Lower leg skin (tissue), 4 donors: ENCODE results near the gene PIM2. TPM values are rescaled to one million over a fixed set of nuclear protein-coding genes. Genes with fewer than 3 reads are reported as not detected.
A peak's percentile ranks its signal among the peaks of the same experiment; 100 is the strongest.

Source experiments
- DNase-seq, 2 donors: peaks; one replicate each; pipeline ENCODE4 v3.0.0-alpha.2; 2019; ENCODE audit warnings: low spot score in 2 of 2
- H3K4me3 ChIP-seq: fragments of 200-600 bp; sonication (generic); 2 replicates; pipeline ENCODE4 v1.5.1; 2017; ENCODE audit warnings: mild to moderate bottlenecking, low read depth; ENCODE audit not compliant: poor library complexity, severe bottlenecking
- POLR2A ChIP-seq, 2 donors: fragments of 450-650 bp; IDR thresholded peaks; one replicate each; pipeline ENCODE4 v1.6.1; 2016 to 2017; ENCODE audit warnings: antibody characterized with exemption in 2 of 2, mild to moderate bottlenecking in 1 of 2, moderate library complexity in 1 of 2
- WGBS, 2 donors: methylation state at CpG; one replicate each; pipeline ENCODE4 v1.1.5; 2018; 5-methylcytosine and 5-hydroxymethylcytosine counted together
- intact Hi-C: fragments of 100-400 bp; cut with DNase I; formaldehyde crosslinking; loops from one replicate; pipeline ENCODE4 v1.15.0; 2023; ENCODE audit warnings: low total_unique reads
- total RNA-seq, 4 donors: library from RNA; depleted of rRNA; stranded (reverse); fragments of >200 nt; gene quantifications; one replicate each; pipeline ENCODE4 v1.1.0, GENCODE V29; 2016
- TF ChIP-seq, protein P1 (sequence below), 3 donors: fragments of 450-650 bp; IDR thresholded peaks; one replicate each; pipeline ENCODE4 v1.5.1; 2016; ENCODE audit warnings: antibody characterized with exemption in 3 of 3, mild to moderate bottlenecking in 3 of 3, moderate library complexity in 2 of 3

The PIM2 gene
- total RNA-seq, 4 donors from 2014 or later, result 5.2 to 10.3 (median 8.3) TPM

GRCh38 chrX:48902135-48902534 is 16.7 kb downstream of the PIM2 start:
- no peak for TF ChIP-seq POLR2A (IDR thresholded peaks at IDR 0.05)
- TF ChIP-seq, protein P1, sequence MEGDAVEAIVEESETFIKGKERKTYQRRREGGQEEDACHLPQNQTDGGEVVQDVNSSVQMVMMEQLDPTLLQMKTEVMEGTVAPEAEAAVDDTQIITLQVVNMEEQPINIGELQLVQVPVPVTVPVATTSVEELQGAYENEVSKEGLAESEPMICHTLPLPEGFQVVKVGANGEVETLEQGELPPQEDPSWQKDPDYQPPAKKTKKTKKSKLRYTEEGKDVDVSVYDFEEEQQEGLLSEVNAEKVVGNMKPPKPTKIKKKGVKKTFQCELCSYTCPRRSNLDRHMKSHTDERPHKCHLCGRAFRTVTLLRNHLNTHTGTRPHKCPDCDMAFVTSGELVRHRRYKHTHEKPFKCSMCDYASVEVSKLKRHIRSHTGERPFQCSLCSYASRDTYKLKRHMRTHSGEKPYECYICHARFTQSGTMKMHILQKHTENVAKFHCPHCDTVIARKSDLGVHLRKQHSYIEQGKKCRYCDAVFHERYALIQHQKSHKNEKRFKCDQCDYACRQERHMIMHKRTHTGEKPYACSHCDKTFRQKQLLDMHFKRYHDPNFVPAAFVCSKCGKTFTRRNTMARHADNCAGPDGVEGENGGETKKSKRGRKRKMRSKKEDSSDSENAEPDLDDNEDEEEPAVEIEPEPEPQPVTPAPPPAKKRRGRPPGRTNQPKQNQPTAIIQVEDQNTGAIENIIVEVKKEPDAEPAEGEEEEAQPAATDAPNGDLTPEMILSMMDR (IDR thresholded peaks at IDR 0.05), result no peak
- no peak overlapping the region for H3K4me3 ChIP-seq
- intact Hi-C loops, result no loop called here
- 89 to 93% methylated on average over 20 of the region's 20 CpGs for WGBS, 2 donors
- DNase-seq, result no peak

- no peak for DNase-seq
- intact Hi-C loops, result no loop called here
- H3K4me3 ChIP-seq, result no peak overlapping the region
- WGBS, 2 donors, result 84 to 93% methylated on average over 6 to 7 of the region's 7 CpGs
- TF ChIP-seq, protein P1 (IDR thresholded peaks at IDR 0.05), result no peak
- TF ChIP-seq POLR2A (IDR thresholded peaks at IDR 0.05), result no peak
These were observed 17.8 kb downstream of the PIM2 start for GRCh38 chrX:48901069-48901468.

DNA sequence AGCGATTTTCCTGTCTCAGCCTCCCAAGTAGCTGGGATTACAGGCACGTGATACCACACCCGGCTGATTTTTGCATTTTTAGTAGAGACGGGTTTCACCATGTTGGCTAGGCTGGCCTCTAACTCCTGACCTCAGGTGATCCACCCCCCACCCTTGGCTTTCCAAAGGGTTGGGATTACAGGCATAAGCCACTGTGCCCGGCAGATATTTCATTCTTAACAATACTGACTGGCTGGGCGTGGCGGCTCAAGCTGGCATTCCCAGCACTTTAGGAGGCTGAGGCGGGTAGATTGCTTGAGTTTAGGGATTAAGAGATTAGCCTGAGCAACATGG is 19.8 kb downstream of the PIM2 start:
- intact Hi-C loops, result no loop called here
- WGBS, 2 donors, result 44 to 72% methylated on average over 8 of the region's 8 CpGs
- DNase-seq, result no peak
- H3K4me3 ChIP-seq, result no peak overlapping the region
- TF ChIP-seq POLR2A (IDR thresholded peaks at IDR 0.05), result no peak
- TF ChIP-seq, protein P1 (IDR thresholded peaks at IDR 0.05), result no peak

GRCh38 chrX:48897625-48898306 is 21.1 kb downstream of the PIM2 start, which contains the start of the genes PQBP1 and TIMM17B:
Gene PQBP1, plus strand, starts transcription at chrX:48897930. Its CDS starts 580 bp downstream, at chrX:48898510.
Gene TIMM17B, minus strand, starts transcription at chrX:48897768. Its CDS starts 19 bp downstream, at chrX:48897749.
- DNase-seq, result peak; percentile 91 to 97
- 0 to 42% methylated on average over 30 to 35 of the region's 49 CpGs for WGBS, 2 donors
- intact Hi-C loops, result no loop called here
- peak within 1 kb of the TSS; percentile 50 for H3K4me3 ChIP-seq
- TF ChIP-seq POLR2A (IDR thresholded peaks at IDR 0.05), result peak in 1 of 2 donors; percentile 12
- TF ChIP-seq, protein P1 (IDR thresholded peaks at IDR 0.05), result no peak

DNA sequence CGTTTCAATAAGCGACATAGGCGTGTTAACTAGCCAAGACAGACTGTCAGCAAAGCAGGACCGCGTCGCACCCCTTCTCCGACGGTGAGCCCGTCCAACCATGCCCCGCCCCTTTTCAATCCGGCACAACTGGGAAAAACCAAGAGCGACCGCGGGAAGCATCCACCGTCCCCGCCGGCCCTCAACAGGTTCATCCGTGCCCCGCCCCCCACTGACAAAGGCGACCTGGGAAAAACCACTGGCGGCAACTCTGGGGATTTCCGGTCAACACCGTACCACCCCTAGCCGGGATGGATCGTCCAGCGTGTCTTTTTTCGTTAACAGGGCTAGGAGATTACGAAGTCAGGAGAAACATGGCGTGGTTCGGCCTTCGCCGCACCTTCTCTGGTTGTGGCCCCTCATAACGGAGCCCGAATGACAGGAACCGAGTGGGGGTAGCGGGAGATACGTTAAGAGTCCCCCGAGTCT is 21.6 kb downstream of the PIM2 start:
- DNase-seq, result peak; percentile 67 to 95
- 1 to 49% methylated on average over 32 to 38 of the region's 38 CpGs for WGBS, 2 donors
- TF ChIP-seq POLR2A (IDR thresholded peaks at IDR 0.05), result no peak
- TF ChIP-seq, protein P1 (IDR thresholded peaks at IDR 0.05), result no peak
- intact Hi-C loops, result no loop called here
- H3K4me3 ChIP-seq, result peak overlapping the region; percentile 50
